ENCODE measurements around the gene PPL.

Gene PPL

GRCh38 chr16:4883501-4883900 is 53.4 kb downstream of the PPL start:
- H3K27me3 Mint-ChIP-seq, result no peaks in the 10 kb centered on the region
- peaks cover 55% of the 10 kb centered on the region for H3K36me3 Mint-ChIP-seq (ENCODE audit: low read depth)
- H3K4me1 Mint-ChIP-seq (ENCODE audit: low read depth), result no peaks in the 10 kb centered on the region
- H3K9me3 Mint-ChIP-seq, result no peaks in the 10 kb centered on the region
- H3K4me3 Mint-ChIP-seq, result no peak overlapping the region
- no peak overlapping the region for H3K27ac Mint-ChIP-seq

- Mint-ChIP-seq H3K27ac (peak overlapping the region; percentile 52), H3K9me3 (no peaks in the 10 kb centered on the region), H3K27me3 (no peaks in the 10 kb centered on the region), H3K36me3 (ENCODE audit: low read depth) (peaks cover 55% of the 10 kb centered on the region), H3K4me3 (no peak overlapping the region), H3K4me1 (ENCODE audit: low read depth) (no peaks in the 10 kb centered on the region)
Observed at GRCh38 chr16:4882633-4883285, 54.2 kb downstream of the PPL start.

GRCh38 chr16:4882000-4882632 is 54.8 kb downstream of the PPL start:
- Mint-ChIP-seq H3K27ac (no peak overlapping the region), H3K4me3 (no peak overlapping the region), H3K9me3 (no peaks in the 10 kb centered on the region), H3K36me3 (ENCODE audit: low read depth) (peaks cover 55% of the 10 kb centered on the region), H3K27me3 (no peaks in the 10 kb centered on the region), H3K4me1 (ENCODE audit: low read depth) (no peaks in the 10 kb centered on the region)

- Mint-ChIP-seq H3K27me3 (no peaks in the 10 kb centered on the region), H3K4me3 (no peak overlapping the region), H3K9me3 (no peaks in the 10 kb centered on the region), H3K4me1 (ENCODE audit: low read depth) (no peaks in the 10 kb centered on the region), H3K36me3 (ENCODE audit: low read depth) (peaks cover 49% of the 10 kb centered on the region), H3K27ac (no peak overlapping the region)
Observed at GRCh38 chr16:4880006-4880580, 56.9 kb downstream of the PPL start.

- H3K36me3 Mint-ChIP-seq (ENCODE audit: low read depth), result peaks cover 44% of the 10 kb centered on the region
- no peaks in the 10 kb centered on the region for H3K27me3 Mint-ChIP-seq
- H3K4me3 Mint-ChIP-seq, result no peak overlapping the region
- H3K4me1 Mint-ChIP-seq (ENCODE audit: low read depth), result no peaks in the 10 kb centered on the region
- H3K9me3 Mint-ChIP-seq, result no peaks in the 10 kb centered on the region
- no peak overlapping the region for H3K27ac Mint-ChIP-seq
Observed at GRCh38 chr16:4879049-4879448, 57.9 kb downstream of the PPL start.

GRCh38 chr16:4877380-4877685 is 59.6 kb downstream of the PPL start:
- H3K27ac Mint-ChIP-seq, result no peak overlapping the region

GRCh38 chr16:4876646-4877379 is 60.1 kb downstream of the PPL start:
- H3K36me3 Mint-ChIP-seq (ENCODE audit: low read depth), result peaks cover 38% of the 10 kb centered on the region

More at GRCh38 chr16:4877380-4877685, 59.6 kb downstream of the PPL start:
- no peak overlapping the region for H3K4me3 Mint-ChIP-seq
- no peaks in the 10 kb centered on the region for H3K27me3 Mint-ChIP-seq
- H3K4me1 Mint-ChIP-seq (ENCODE audit: low read depth), result no peaks in the 10 kb centered on the region
- H3K36me3 Mint-ChIP-seq (ENCODE audit: low read depth), result peaks cover 39% of the 10 kb centered on the region
- no peaks in the 10 kb centered on the region for H3K9me3 Mint-ChIP-seq

GRCh38 chr16:4874666-4875065 is 62.3 kb downstream of the PPL start:
- no peaks in the 10 kb centered on the region for H3K4me1 Mint-ChIP-seq (ENCODE audit: low read depth)
- H3K4me3 Mint-ChIP-seq, result no peak overlapping the region
- no peaks in the 10 kb centered on the region for H3K9me3 Mint-ChIP-seq
- H3K27me3 Mint-ChIP-seq, result no peaks in the 10 kb centered on the region
- no peak overlapping the region for H3K27ac Mint-ChIP-seq
- peaks cover 42% of the 10 kb centered on the region for H3K36me3 Mint-ChIP-seq (ENCODE audit: low read depth)

More at GRCh38 chr16:4876646-4877379, 60.1 kb downstream of the PPL start:
- Mint-ChIP-seq H3K9me3 (no peaks in the 10 kb centered on the region), H3K27me3 (no peaks in the 10 kb centered on the region), H3K27ac (no peak overlapping the region), H3K4me1 (ENCODE audit: low read depth) (no peaks in the 10 kb centered on the region), H3K4me3 (no peak overlapping the region)

GRCh38 chr16:4873091-4873490 is 63.9 kb downstream of the PPL start:
- no peaks in the 10 kb centered on the region for H3K27me3 Mint-ChIP-seq
- no peak overlapping the region for H3K27ac Mint-ChIP-seq
- no peaks in the 10 kb centered on the region for H3K4me1 Mint-ChIP-seq (ENCODE audit: low read depth)
- peaks cover 48% of the 10 kb centered on the region for H3K36me3 Mint-ChIP-seq (ENCODE audit: low read depth)
- H3K9me3 Mint-ChIP-seq, result no peaks in the 10 kb centered on the region
- H3K4me3 Mint-ChIP-seq, result no peak overlapping the region

- Mint-ChIP-seq H3K27me3 (no peaks in the 10 kb centered on the region), H3K4me1 (ENCODE audit: low read depth) (peaks cover 4% of the 10 kb centered on the region), H3K4me3 (no peak overlapping the region), H3K9me3 (no peaks in the 10 kb centered on the region), H3K27ac (no peak overlapping the region), H3K36me3 (ENCODE audit: low read depth) (peaks cover 56% of the 10 kb centered on the region)
Observed at GRCh38 chr16:4871071-4871470, 65.9 kb downstream of the PPL start.

GRCh38 chr16:4870138-4870671 is 66.7 kb downstream of the PPL start:
- Mint-ChIP-seq H3K9me3 (no peaks in the 10 kb centered on the region), H3K27me3 (no peaks in the 10 kb centered on the region), H3K27ac (no peak overlapping the region), H3K4me1 (ENCODE audit: low read depth) (peaks cover 4% of the 10 kb centered on the region), H3K4me3 (no peak overlapping the region), H3K36me3 (ENCODE audit: low read depth) (peaks cover 49% of the 10 kb centered on the region)

- peaks cover 51% of the 10 kb centered on the region for H3K36me3 Mint-ChIP-seq (ENCODE audit: low read depth)
- H3K9me3 Mint-ChIP-seq, result no peaks in the 10 kb centered on the region
Observed at GRCh38 chr16:4869147-4869805, 67.7 kb downstream of the PPL start.

GRCh38 chr16:4868535-4868934 is 68.4 kb downstream of the PPL start:
- peaks cover 58% of the 10 kb centered on the region for H3K36me3 Mint-ChIP-seq (ENCODE audit: low read depth)
- H3K27me3 Mint-ChIP-seq, result no peaks in the 10 kb centered on the region
- H3K27ac Mint-ChIP-seq, result no peak overlapping the region
- no peaks in the 10 kb centered on the region for H3K9me3 Mint-ChIP-seq
- H3K4me1 Mint-ChIP-seq (ENCODE audit: low read depth), result peaks cover 4% of the 10 kb centered on the region
- H3K4me3 Mint-ChIP-seq, result no peak overlapping the region

More at GRCh38 chr16:4869147-4869805, 67.7 kb downstream of the PPL start:
- Mint-ChIP-seq H3K4me1 (ENCODE audit: low read depth) (peaks cover 4% of the 10 kb centered on the region), H3K27me3 (no peaks in the 10 kb centered on the region), H3K27ac (no peak overlapping the region), H3K4me3 (no peak overlapping the region)

- H3K27ac Mint-ChIP-seq, result no peak overlapping the region
- H3K4me3 Mint-ChIP-seq, result no peak overlapping the region
- H3K36me3 Mint-ChIP-seq (ENCODE audit: low read depth), result peaks cover 55% of the 10 kb centered on the region
- H3K4me1 Mint-ChIP-seq (ENCODE audit: low read depth), result peaks cover 4% of the 10 kb centered on the region
- no peaks in the 10 kb centered on the region for H3K9me3 Mint-ChIP-seq
- H3K27me3 Mint-ChIP-seq, result no peaks in the 10 kb centered on the region
Observed at GRCh38 chr16:4868026-4868425, 68.9 kb downstream of the PPL start.

Measured in stimulated activated naive CD8-positive, alpha-beta T cell treated with anti-CD3 and anti-CD28 coated beads, Interleukin-15, Interleukin-2, amounts not matched to agents 100 ng/mL and 50 ng/mL, for 24 hours (primary cell).